ENCODE data around the gene LRP1B. TPM values are rescaled to one million over a fixed set of nuclear protein-coding genes. Genes with fewer than 3 reads are reported as not detected.

Gene LRP1B
- total RNA-seq, 1 experiment from 2014 or later: 0.52 TPM

GRCh38 chr2:141591787-141592186 is 539.0 kb downstream of the LRP1B start (continued):
- TF ChIP-seq TCF7 (CRISPR knock-in tag; IDR thresholded peaks at IDR 0.05; ENCODE audit: low read depth): no peak
- no peak for TF ChIP-seq ATF2 (CRISPR knock-in tag; IDR thresholded peaks at IDR 0.05; ENCODE audit: borderline replicate concordance, low read depth)
- no peak for TF ChIP-seq ZNF317 (CRISPR knock-in tag; IDR thresholded peaks at IDR 0.05; ENCODE audit: borderline replicate concordance, low read depth)
- TF ChIP-seq NR3C1 (CRISPR knock-in tag; conservative IDR thresholded peaks at IDR 0.05; ENCODE audit: low read depth): no peak

GRCh38 chr2:141590620-141591019 is 540.2 kb downstream of the LRP1B start:
- no peak for DNase-seq (ENCODE audit: low spot score)
- TF ChIP-seq ELF4 (CRISPR knock-in tag; IDR thresholded peaks at IDR 0.05; ENCODE audit: low read depth) (no peak), E2F1 (CRISPR knock-in tag; IDR thresholded peaks at IDR 0.05) (no peak), ATF1 (CRISPR knock-in tag; IDR thresholded peaks at IDR 0.05) (no peak), CDX4 (CRISPR knock-in tag; IDR thresholded peaks at IDR 0.05; ENCODE audit: borderline replicate concordance) (no peak), HMGXB4 (CRISPR knock-in tag; IDR thresholded peaks at IDR 0.05) (no peak), AFF4 (CRISPR knock-in tag; IDR thresholded peaks at IDR 0.05; ENCODE audit: borderline replicate concordance) (no peak), TEAD4 (CRISPR knock-in tag; IDR thresholded peaks at IDR 0.05) (no peak), RORB (CRISPR knock-in tag; IDR thresholded peaks at IDR 0.05) (no peak), FOXP1 (CRISPR knock-in tag; IDR thresholded peaks at IDR 0.05; ENCODE audit: borderline replicate concordance) (no peak), STAT6 (CRISPR knock-in tag; conservative IDR thresholded peaks at IDR 0.05; ENCODE audit: low read depth) (no peak), ZNF671 (CRISPR knock-in tag; IDR thresholded peaks at IDR 0.05) (no peak), FOXK1 (CRISPR knock-in tag; IDR thresholded peaks at IDR 0.05) (no peak), OVOL2 (CRISPR knock-in tag; IDR thresholded peaks at IDR 0.05; ENCODE audit: borderline replicate concordance) (no peak), IRF1 (CRISPR knock-in tag; IDR thresholded peaks at IDR 0.05) (no peak), ZNF396 (CRISPR knock-in tag; IDR thresholded peaks at IDR 0.05; ENCODE audit: borderline replicate concordance) (no peak), E2F4 (CRISPR knock-in tag; IDR thresholded peaks at IDR 0.05; ENCODE audit: borderline replicate concordance, low read depth) (no peak)

More at GRCh38 chr2:141590620-141591019, 540.2 kb downstream of the LRP1B start:
- no peaks in the 10 kb centered on the region for H3K27me3 Mint-ChIP-seq (ENCODE audit: low read depth)
- no peak overlapping the region for H3K4me3 Mint-ChIP-seq
- H3K27ac Mint-ChIP-seq: peak overlapping the region; percentile 10; the same call in 1 of the 2 replicates
- peaks cover 24% of the 10 kb centered on the region for H3K36me3 Mint-ChIP-seq
- H3K9me3 Mint-ChIP-seq: peaks cover 21% of the 10 kb centered on the region
- ATAC-seq: no peak
- CTCF ChIA-PET: no interaction called here
- POLR2A ChIA-PET: no interaction called here
- peaks cover 13% of the 10 kb centered on the region for H3K4me1 Mint-ChIP-seq

Data from WTC11 (cell line).